ENCODE results near the gene TEKT5.

Gene TEKT5

GRCh38 chr16:10607157-10607556 is 87.6 kb downstream of the TEKT5 start:
- no peak for DNase-seq

- DNase-seq: no peak
Observed at GRCh38 chr16:10606607-10607006, 88.1 kb downstream of the TEKT5 start.

GRCh38 chr16:10605636-10606035 is 89.1 kb downstream of the TEKT5 start:
- no peak for DNase-seq

GRCh38 chr16:10601444-10602408 is 93.0 kb downstream of the TEKT5 start:
- no peak for DNase-seq

- DNase-seq: no peak
Observed at GRCh38 chr16:10600782-10601443, 93.8 kb downstream of the TEKT5 start.

GRCh38 chr16:10599626-10600025 is 95.1 kb downstream of the TEKT5 start:
- DNase-seq: no peak

GRCh38 chr16:10598157-10598556 is 96.6 kb downstream of the TEKT5 start:
- DNase-seq: no peak

- DNase-seq: no peak
Observed at GRCh38 chr16:10597187-10597601, 97.5 kb downstream of the TEKT5 start.

GRCh38 chr16:10594312-10594950 is 100.3 kb downstream of the TEKT5 start:
- DNase-seq: no peak

GRCh38 chr16:10592611-10593010 is 102.1 kb downstream of the TEKT5 start:
- no peak for DNase-seq

- no peak for DNase-seq
Observed at GRCh38 chr16:10590342-10590741, 104.4 kb downstream of the TEKT5 start.

GRCh38 chr16:10589109-10589508 is 105.6 kb downstream of the TEKT5 start:
- no peak for DNase-seq

GRCh38 chr16:10587622-10588021 is 107.1 kb downstream of the TEKT5 start:
- DNase-seq: no peak

GRCh38 chr16:10584981-10585438 is 109.7 kb downstream of the TEKT5 start:
- no peak for DNase-seq

GRCh38 chr16:10583269-10583668 is 111.5 kb downstream of the TEKT5 start:
- no peak for DNase-seq

GRCh38 chr16:10581507-10581906 is 113.2 kb downstream of the TEKT5 start:
- no peak for DNase-seq

- DNase-seq: no peak
Observed at GRCh38 chr16:10580883-10581247, 113.9 kb downstream of the TEKT5 start.

- DNase-seq: no peak
Observed at GRCh38 chr16:10579965-10580882, 114.5 kb downstream of the TEKT5 start, which contains the start of gene EMP2. TSS of gene EMP2 (minus strand) at chr16:10580598. CDS start at chr16:10547617, 32,981 bp downstream.

- no peak for DNase-seq
Observed at GRCh38 chr16:10579575-10579964, 115.2 kb downstream of the TEKT5 start.

GRCh38 chr16:10578474-10579316 is 116.0 kb downstream of the TEKT5 start:
- no peak for DNase-seq

Measured in activated naive CD4-positive, alpha-beta T cell (primary cell).